GM18526 (cell line): ENCODE measurements around the gene KCNJ2.

ENCODE experiments used
- POLR2A ChIP-seq: IDR thresholded peaks from 3 replicates; pipeline ENCODE4 v1.6.1; 2011; ENCODE audit not compliant: insufficient read length; ENCODE audit errors: extremely low read depth

The KCNJ2 gene

DNA sequence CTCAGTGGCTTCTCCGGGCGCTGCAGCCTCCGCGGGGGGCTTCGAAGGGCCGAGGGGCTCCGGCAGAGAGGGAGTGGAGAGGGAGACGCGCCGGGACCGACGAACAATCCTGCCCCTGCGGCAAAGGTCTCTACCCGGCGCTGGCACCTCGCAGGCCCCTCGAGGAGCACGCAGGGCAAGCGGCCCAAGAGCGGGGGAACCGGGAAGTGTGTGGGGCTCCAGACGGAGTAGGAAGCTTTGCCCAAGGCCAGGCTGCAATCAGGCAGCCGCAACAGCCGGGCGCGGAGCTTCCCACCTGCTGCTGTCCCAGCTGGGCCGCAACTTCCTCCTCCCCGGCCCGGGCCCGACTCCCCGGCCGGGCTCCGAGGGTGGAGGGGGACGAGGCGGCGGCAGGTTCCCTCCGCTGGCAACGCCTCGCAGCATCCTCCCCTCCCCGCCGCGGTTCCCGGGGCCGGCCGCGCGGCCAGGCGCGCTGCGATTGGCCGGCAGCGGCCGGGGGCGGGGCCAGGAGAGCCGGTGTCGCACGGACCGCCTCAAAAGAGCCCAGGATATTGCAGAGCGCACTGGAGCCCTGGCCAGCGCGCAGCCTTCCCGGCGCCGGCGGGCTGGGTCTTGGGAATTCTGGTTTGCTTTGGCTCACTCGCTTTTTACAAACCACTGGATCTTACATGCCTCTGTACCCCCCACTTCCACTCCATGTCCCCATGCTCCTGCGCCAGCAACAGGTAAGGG lies at the start of gene KCNJ2:
Gene KCNJ2 (plus strand): TSS at position 556 of the 732 bp plus-strand sequence. CDS start 5,508 bp downstream, outside the sequence.
- TF ChIP-seq POLR2A: no peak

- TF ChIP-seq POLR2A: no peak
Observed at GRCh38 chr17:70119545-70119944, 49.8 kb upstream of the KCNJ2 start.

GRCh38 chr17:70119983-70120382 lies 49.3 kb upstream of the KCNJ2 start:
- no peak for TF ChIP-seq POLR2A

- TF ChIP-seq POLR2A: no peak
Observed at GRCh38 chr17:70120425-70120824, 48.9 kb upstream of the KCNJ2 start.

- no peak for TF ChIP-seq POLR2A
Observed at GRCh38 chr17:70121126-70121525, 48.2 kb upstream of the KCNJ2 start.

- no peak for TF ChIP-seq POLR2A
Observed at GRCh38 chr17:70123193-70123592, 46.1 kb upstream of the KCNJ2 start.

DNA sequence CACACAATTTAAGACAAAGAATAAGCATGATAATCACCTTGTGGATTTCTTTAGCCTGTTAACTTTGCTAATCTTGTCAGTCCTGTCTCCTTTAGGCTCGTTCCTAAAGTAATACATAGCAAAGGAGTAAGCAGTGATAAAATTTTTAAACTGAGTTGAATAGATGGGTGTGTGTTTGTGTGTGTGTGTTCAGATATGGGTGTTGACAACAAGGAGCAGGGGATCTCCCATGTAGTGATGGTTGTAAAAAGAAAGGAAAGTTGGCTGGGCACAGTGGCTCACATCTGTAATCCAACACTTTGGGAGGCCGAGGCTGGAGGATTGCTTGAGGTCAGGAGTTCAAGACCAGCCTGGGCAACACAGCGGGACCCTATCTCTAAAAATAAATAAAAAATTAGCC lies 44.6 kb upstream of the KCNJ2 start:
- no peak for TF ChIP-seq POLR2A

DNA sequence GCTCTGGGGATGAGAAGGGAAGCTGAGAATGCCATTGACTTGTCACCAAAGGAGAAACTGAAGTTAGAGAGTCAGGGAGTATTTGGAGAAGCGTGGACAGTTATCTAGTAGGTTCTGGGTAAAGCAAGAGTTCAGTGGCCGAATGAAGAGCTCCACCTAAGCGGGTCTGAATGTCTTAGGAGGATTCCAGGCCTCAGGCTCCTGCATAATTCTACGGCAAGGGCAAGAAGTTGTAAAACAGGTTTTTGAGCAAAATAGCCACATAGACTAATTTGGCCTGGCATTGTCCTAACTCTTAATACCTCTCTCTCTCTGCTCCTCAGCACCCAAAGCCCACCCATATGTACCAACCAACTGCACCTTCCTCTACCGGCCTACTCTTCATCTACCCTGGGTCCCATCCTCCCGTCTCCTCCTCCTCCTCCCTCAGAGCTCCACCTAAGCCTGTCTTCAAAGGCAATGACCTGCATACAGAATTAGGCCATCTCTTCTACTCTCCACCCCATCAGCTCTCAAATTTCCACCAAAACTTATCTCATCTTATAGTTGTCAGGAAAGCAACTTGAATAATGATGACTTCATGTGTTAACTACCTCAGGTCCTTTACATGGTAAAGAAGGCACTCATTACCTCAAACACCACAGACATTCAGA lies 42.0 kb upstream of the KCNJ2 start:
- TF ChIP-seq POLR2A: no peak

GRCh38 chr17:70128727-70129238 lies 40.5 kb upstream of the KCNJ2 start:
- TF ChIP-seq POLR2A: no peak

- no peak for TF ChIP-seq POLR2A
Observed at GRCh38 chr17:70130289-70130688, 39.0 kb upstream of the KCNJ2 start.

GRCh38 chr17:70132505-70132904 lies 36.8 kb upstream of the KCNJ2 start:
- TF ChIP-seq POLR2A: no peak

DNA sequence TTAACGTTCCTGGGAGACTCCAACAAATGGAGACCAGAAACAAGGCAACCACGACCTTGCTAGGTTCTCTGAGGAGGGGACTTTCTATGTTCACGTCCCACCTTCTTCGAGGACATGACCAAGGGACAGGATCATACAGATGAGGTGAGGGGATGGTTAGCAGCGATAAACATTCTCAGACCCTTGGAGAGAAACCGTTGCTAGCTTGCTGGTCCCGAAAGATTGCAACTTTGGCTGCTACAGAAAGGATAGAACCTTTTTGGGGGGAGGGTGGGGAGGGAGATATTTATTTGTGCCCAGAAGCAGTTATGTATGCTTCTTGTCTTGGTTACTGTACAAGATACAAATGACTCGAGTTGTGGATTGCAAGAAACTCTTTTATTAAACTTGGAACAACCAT lies 35.3 kb upstream of the KCNJ2 start:
- TF ChIP-seq POLR2A: no peak

GRCh38 chr17:70134777-70135176 lies 34.6 kb upstream of the KCNJ2 start:
- TF ChIP-seq POLR2A: no peak

- no peak for TF ChIP-seq POLR2A
Observed at GRCh38 chr17:70136131-70136530, 33.2 kb upstream of the KCNJ2 start.

DNA sequence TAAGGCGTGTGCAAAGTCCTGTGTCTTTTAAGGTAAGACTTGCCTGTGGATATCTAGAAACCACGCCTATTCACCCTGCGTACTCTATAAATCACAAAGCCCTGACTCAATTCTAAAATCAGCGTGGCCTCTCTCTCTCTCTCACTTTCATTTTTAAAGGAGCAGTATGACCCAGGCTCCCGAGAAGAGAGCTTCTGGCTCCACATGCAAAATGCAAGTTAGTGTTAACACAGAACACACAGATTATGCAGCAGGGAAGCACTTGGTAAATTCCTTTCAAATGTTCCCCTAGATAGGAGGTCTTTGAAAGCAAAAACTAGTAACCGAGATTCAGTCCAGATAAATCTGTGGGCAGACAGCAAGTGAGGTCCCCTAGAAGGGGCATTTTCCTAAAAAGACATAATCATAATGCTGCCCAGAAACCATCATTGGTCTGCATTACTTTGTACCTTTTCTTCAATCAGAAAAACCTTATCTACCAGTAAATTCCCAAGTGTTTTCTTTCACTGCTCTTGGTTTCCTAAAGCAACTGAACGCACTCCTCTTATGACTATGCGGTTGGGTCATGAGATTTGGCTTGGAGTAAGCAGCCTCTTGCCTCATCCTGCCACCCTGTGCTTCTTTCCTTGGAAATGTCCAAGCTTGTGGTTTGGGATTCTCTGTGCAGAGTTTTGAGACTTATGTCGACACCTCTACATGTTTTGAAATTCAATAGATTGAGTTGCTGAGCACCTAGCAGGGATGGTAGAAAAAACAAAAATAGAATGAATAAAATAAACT lies 31.7 kb upstream of the KCNJ2 start:
- TF ChIP-seq POLR2A: no peak
